ENCODE results near the gene FBXO44.

DNA sequence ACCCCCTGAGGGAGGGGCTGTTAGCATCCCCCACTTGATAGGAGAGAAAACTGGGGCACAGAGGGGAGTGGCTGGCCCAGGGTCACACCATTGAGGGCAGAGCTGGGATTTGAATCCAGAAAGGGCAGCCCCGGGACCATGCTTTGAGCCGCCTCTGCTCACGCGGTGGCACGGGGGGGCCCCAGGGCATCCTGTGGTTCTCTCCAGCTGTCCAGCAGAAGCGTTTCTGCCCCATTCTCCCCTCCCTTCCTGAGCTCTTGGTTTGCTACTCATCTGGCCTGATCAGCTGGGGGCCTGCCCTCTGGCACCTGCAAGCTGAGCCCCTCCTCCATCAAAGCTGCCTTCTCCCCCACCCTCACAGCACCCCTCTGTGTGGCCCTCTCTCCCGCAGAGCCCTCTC lies 37.9 kb upstream of the FBXO44 start:
- TF ChIP-seq, protein P1, sequence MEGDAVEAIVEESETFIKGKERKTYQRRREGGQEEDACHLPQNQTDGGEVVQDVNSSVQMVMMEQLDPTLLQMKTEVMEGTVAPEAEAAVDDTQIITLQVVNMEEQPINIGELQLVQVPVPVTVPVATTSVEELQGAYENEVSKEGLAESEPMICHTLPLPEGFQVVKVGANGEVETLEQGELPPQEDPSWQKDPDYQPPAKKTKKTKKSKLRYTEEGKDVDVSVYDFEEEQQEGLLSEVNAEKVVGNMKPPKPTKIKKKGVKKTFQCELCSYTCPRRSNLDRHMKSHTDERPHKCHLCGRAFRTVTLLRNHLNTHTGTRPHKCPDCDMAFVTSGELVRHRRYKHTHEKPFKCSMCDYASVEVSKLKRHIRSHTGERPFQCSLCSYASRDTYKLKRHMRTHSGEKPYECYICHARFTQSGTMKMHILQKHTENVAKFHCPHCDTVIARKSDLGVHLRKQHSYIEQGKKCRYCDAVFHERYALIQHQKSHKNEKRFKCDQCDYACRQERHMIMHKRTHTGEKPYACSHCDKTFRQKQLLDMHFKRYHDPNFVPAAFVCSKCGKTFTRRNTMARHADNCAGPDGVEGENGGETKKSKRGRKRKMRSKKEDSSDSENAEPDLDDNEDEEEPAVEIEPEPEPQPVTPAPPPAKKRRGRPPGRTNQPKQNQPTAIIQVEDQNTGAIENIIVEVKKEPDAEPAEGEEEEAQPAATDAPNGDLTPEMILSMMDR (IDR thresholded peaks at IDR 0.05) = no peak
- no peak for TF ChIP-seq POLR2AphosphoS5 (IDR thresholded peaks at IDR 0.05)
- TF ChIP-seq POLR2A (IDR thresholded peaks at IDR 0.05) = no peak

Data from breast epithelium (tissue), 3 donors.